Measurements from ENCODE around the gene TTC21A.

GRCh38 chr3:39144748-39145380, 37.4 kb downstream of the TTC21A start:
- TF ChIP-seq CTCF (IDR thresholded peaks at IDR 0.05) (no peak), POLR2A (IDR thresholded peaks at IDR 0.05; ENCODE audit: low read depth) (no peak)
